GM19467 (cell line): ENCODE data around the gene NDUFB11.

Experiments used
- ATAC-seq: cut with Tn5 transposase; IDR thresholded peaks from one replicate; pipeline ENCODE4 v1.9.1; 2021; ENCODE audit warnings: mild to moderate bottlenecking, moderate library complexity; ENCODE audit not compliant: unreplicated experiment

The NDUFB11 gene

DNA sequence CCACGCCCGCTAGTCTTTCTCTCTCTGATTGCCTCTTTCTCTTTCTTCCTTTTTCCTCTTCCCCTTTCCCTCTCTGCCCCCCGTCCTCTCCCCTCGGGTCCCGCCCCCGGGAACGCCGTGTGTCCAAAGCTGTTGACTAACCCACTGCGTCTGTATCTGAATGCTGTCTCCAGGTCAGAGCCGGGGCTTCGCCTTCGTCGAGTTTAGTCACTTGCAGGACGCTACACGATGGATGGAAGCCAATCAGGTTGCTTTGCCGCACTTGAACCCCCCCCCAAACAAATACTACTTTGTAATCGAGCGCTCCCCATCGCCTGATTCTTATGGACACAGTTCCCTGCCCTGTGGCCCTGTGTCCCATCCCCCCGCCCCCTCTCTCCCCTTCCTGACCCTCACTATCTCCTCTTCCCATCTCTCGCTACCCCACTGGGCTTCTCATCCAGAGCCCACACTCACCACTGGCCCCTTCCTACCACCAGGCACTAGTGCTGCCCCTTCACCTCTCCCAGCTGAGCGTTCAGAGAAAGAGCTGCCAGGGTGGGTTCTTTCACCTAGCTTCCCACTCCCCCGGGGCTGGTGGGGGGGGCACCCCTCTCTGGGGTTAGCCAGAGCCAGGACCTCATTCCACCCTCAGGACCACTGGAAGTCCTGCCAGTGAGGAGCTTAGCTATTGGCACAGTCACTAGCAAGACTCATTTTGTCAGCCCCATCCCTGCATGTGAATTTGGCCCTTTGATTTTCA lies 30.5 kb upstream of the NDUFB11 start:
- no peak for ATAC-seq

GRCh38 chrX:47174376-47174775 lies 29.9 kb upstream of the NDUFB11 start:
- no peak for ATAC-seq

DNA sequence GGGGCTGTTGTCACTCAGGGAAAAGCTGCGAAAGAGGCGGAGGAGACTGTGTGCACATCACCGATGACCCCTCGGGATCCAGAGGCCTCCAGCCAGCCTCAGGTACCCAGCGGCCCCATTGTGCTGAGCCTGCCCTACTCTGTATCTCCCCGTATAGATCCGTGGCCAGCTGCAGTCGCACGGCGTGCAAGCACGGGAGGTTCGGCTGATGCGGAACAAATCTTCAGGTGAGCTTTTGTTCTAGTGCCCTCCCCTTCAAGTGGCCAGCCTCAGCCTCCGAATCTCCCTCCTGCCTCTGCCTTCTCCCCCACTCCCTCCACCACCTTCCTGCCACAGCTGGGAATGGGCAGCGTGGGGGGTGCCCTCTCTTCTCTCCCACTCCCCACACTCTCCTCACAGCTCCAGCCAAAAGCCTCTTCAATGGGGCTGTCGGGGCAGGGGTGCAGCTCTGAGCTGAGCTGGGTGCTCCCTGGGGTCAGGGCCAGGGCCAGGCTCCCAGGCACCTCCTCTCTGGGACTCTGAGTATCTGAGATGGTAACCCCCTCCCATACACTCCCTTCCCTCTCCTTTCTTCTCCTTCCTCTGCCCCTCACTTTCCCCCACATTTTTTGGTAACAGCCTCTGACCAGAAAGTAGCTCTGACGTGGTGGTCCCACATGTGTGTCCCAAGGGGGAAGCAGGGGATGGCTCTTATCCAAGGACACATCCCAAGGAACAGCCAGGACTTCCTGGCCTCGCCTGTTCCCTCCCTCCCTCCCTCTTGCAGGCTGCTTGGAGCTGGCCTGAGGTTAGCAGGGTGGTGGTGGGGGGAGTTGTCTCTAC lies 28.7 kb upstream of the NDUFB11 start:
- ATAC-seq = no peak

- ATAC-seq = no peak
Observed at GRCh38 chrX:47172549-47172948, 28.0 kb upstream of the NDUFB11 start.

GRCh38 chrX:47171996-47172395 lies 27.5 kb upstream of the NDUFB11 start:
- ATAC-seq = no peak

DNA sequence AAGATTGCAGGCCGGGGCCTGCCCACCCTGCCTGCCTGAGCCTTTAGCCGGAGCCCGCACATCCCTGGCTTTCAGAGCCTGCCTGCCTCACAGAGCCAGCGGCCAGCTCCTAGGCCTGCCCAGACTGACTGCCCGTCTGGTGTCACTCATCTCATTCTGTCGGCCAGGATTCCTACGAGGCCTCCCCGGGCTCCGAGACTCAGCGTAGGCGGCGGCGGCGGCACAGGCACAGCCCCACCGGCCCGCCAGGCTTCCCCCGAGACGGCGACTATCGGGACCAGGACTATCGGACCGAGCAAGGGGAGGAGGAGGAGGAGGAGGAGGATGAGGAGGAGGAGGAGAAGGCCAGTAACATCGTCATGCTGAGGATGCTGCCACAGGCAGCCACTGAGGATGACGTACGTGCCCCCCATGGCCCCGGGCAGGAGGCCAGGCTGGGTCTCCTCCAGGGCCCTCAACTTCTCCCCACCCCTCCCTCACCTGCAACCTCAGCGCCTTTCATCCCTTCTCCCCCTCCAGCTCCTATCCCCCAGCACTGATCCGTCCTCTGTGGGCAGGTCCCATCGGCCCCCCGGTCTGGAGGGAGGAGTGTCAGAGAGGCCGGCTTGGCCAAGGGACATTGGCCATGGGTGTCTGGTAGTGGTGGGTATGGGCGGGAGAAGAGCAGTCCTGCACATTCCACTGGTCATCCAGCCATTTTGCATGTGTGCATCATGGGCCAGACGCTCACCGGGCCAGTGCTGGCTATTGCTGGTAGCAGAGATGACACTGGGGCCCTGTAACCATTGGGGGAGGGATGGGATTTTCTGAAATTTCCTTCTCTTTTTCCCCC lies 26.6 kb upstream of the NDUFB11 start:
- no peak for ATAC-seq

GRCh38 chrX:47169726-47170515 lies 25.4 kb upstream of the NDUFB11 start:
- no peak for ATAC-seq

GRCh38 chrX:47169273-47169672 lies 24.8 kb upstream of the NDUFB11 start:
- ATAC-seq = no peak

GRCh38 chrX:47168495-47169073 lies 24.1 kb upstream of the NDUFB11 start:
- ATAC-seq = no peak

GRCh38 chrX:47166126-47166525 lies 21.6 kb upstream of the NDUFB11 start:
- no peak for ATAC-seq

GRCh38 chrX:47164420-47164819 lies 19.9 kb upstream of the NDUFB11 start:
- no peak for ATAC-seq

- ATAC-seq = no peak
Observed at GRCh38 chrX:47162927-47163583, 18.6 kb upstream of the NDUFB11 start.

DNA sequence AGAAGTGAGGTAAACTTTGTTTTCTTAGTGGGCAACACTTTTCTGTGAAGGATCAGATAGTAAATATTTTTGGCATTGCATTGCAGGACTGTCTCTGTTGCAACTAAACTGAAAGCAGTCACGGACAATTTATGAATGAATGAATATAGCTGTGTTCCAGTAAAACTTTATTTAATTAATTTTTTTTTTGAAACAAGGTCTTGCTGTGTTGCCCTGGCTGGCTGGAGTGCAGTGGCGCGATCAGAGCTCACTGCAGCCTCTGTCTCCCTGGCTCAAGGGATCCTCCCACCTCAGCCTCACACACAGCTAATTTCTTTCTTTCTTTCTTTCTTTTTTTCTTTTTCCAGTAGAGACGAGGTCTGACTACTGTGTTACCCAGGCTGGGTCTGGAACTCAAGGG lies 16.3 kb upstream of the NDUFB11 start:
- ATAC-seq = no peak

GRCh38 chrX:47158781-47159180 lies 14.3 kb upstream of the NDUFB11 start:
- no peak for ATAC-seq

- ATAC-seq = no peak
Observed at GRCh38 chrX:47158131-47158530, 13.6 kb upstream of the NDUFB11 start.

- ATAC-seq = no peak
Observed at GRCh38 chrX:47156611-47157520, 12.4 kb upstream of the NDUFB11 start.

DNA sequence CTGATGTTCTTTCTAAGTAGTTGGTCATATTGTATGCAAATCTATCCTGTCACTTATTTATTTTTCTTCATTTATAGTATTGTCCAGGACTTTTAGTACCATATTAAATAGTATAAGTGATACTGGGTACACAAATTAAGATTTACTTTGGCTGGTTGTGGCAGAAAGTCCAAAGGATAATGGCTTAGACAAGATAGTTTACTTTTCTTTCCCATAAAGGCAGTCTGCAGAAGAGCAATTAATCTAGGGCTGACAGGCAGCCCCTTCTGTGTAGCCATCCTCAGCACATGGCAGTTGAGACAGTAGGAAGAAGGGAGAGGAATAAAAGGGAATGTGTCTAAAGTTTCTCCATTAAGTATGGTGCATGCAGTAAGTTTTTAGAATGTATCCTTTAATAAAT lies 6.9 kb upstream of the NDUFB11 start:
- no peak for ATAC-seq

DNA sequence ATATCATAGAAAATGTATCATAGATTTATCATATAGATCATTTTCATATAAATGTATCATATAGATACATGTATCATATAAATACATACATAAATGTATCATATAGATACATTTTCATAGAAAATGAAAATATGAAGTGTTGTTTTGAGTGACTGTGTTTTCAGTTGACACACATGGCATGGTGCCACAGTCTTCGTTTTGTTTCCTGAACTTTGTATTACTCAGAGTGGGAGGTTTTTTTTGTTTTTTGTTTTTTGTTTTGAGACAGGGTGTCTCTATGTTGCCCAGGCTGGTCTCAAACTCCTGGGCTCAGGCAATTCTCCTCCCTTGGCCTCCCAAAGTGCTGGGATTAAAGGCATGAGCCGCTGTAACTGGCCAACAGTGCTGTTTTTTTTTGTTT lies 4.4 kb upstream of the NDUFB11 start:
- no peak for ATAC-seq
